ENCODE results near the gene HLA-DMA.

HLA-DMA gene

DNA sequence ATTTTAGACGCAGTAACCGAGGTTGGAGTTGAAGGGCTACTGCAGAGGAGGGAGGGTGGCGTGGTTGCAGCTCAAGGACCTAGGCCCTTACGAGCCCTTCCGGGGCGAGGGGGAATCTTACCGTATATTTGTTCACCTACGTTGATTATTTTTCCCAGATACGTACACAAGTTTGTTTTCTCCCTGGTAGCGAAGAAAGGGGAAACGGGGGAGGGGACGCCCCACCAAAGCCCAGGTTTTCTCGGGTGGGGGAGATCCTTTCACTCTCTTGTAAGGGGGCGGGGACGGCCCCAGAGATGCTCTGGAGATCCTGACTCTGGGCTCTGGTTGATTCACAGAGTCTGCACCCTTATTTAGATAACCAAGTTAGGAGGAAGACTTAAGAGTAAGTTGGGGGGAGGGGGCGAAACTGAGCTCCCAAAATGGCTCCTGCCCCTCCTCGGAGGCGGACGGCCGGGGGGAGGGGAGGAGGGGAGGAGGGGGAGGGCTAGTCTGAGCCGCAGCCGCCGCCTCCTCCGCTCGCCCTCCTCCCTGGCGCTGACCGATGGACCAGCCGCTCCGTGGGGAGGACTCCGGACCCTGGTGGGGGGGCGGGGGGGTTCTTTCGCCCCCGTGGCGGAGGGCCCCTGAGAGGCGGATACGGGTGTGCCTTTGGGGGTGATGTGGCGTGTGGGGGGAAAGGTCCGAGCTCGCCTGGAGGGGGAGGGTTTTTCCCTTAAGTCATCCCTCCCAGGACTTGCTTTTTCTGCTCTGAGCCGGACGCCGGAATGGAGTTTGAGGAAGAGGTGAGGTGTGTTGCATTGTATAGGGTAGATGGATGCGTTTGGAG is 17.7 kb upstream of the HLA-DMA start:
- peaks cover 46 to 57% of the 10 kb centered on the region in 2 experiments for H3K4me1 ChIP-seq (ENCODE audit: control insufficient read depth in 1 of 2, insufficient read depth in 1 of 2, low read depth in 1 of 2, low read length in 1 of 2)
- peaks cover 20% of the 10 kb centered on the region for H3K36me3 ChIP-seq
- TF ChIP-seq, protein P1, sequence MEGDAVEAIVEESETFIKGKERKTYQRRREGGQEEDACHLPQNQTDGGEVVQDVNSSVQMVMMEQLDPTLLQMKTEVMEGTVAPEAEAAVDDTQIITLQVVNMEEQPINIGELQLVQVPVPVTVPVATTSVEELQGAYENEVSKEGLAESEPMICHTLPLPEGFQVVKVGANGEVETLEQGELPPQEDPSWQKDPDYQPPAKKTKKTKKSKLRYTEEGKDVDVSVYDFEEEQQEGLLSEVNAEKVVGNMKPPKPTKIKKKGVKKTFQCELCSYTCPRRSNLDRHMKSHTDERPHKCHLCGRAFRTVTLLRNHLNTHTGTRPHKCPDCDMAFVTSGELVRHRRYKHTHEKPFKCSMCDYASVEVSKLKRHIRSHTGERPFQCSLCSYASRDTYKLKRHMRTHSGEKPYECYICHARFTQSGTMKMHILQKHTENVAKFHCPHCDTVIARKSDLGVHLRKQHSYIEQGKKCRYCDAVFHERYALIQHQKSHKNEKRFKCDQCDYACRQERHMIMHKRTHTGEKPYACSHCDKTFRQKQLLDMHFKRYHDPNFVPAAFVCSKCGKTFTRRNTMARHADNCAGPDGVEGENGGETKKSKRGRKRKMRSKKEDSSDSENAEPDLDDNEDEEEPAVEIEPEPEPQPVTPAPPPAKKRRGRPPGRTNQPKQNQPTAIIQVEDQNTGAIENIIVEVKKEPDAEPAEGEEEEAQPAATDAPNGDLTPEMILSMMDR (IDR thresholded peaks at IDR 0.05) = no peak
- no peaks in the 10 kb centered on the region for H3K27me3 ChIP-seq
- no peaks in the 10 kb centered on the region for H3K9me3 ChIP-seq
- peak overlapping the region; percentile 96 to 97 for H3K4me3 ChIP-seq (ENCODE audit: low read depth in 1 of 2, low read length in 1 of 2)
- H3K27ac ChIP-seq = peak overlapping the region; percentile 100

DNA sequence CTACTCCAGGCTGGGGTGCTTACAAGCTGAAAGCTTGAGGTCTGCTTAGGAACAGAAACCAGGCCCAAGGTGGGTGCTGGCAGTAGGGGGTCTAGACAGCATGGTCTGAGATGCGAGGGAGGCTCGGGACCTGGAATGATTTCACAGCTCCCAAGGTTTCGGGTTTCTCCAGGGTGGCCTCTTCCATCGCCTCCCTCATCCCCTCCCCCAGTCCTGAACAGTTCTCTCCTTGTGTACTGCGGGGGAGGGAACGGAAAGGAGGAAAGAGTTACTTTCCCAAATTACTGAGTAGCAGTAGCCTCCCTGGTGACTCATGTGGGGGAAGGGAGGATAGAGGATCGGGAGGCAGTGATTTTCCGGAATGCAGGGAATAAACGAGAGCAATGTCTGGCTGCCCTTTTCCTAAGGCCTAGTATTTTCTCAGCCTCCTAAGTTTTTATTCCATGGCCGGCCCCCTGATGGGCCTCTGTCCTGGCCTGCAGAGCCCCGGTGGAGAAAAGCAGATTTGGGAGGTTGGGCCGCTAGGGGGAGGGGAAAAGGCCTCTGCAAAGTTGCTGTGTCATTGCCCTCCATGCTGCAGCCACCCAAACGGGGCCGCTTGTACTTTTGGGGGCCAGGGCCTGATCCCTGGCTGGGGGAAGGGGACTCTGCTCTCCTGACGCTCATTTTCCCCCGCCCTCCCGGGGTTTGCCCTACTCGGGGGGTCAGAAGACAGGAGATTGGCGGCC is 17.0 kb upstream of the HLA-DMA start:
- Histone ChIP-seq H3K27ac (peak overlapping the region; percentile 100), H3K4me3 (ENCODE audit: low read depth in 1 of 2, low read length in 1 of 2) (peak overlapping the region; percentile 96 to 97), H3K4me1 (ENCODE audit: control insufficient read depth in 1 of 2, insufficient read depth in 1 of 2, low read depth in 1 of 2, low read length in 1 of 2) (peaks cover 39 to 49% of the 10 kb centered on the region in 2 experiments), H3K36me3 (peaks cover 13% of the 10 kb centered on the region), H3K9me3 (no peaks in the 10 kb centered on the region), H3K27me3 (no peaks in the 10 kb centered on the region)
- TF ChIP-seq, protein P1 (IDR thresholded peaks at IDR 0.05) = peak; percentile 52

DNA sequence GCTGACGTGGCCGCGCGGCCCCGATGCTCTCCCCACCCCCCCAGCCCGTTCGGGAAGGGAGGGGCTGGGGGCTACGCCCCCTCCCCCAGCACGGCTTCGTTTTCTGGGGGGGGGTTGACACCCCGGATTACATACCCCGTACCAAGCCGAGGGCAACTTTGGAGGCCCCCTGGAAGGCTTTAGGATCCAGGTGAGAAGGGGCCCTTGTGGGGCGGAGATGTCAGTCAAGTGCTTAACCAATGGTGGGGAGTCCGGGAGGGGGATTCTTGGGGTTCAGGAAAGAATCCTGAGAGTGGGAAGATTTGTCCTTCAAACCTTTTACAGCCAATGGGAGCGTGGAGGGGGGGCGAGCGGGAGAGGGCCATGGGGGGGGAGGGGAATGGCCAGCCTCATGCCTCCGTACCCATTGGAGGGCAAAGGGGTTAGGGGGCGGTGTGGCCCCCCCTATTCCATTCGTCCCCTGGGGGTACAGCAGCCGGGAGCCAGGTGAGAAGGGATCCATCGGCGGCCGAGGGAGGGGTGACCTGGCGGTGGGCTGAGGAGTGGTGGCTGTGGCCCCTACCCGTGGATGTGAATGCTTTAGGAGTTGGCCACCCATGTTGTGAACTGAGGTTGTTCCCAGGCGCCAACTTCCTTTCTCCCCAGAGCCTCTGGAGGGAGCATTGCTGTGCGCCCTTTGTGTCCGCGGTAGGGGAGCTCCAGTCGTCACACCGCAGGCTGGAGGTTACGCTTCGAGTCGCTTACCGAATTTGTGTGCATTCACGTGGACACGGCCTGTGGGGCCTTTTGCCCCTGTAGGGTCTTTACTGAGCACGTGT is 16.2 kb upstream of the HLA-DMA start:
- H3K27me3 ChIP-seq = no peaks in the 10 kb centered on the region
- TF ChIP-seq, protein P1 (IDR thresholded peaks at IDR 0.05) = no peak
- H3K4me3 ChIP-seq (ENCODE audit: low read depth in 1 of 2, low read length in 1 of 2) = peak overlapping the region; percentile 96 to 97
- H3K36me3 ChIP-seq = peaks cover 6% of the 10 kb centered on the region
- H3K27ac ChIP-seq = peak overlapping the region; percentile 100
- H3K4me1 ChIP-seq (ENCODE audit: control insufficient read depth in 1 of 2, insufficient read depth in 1 of 2, low read depth in 1 of 2, low read length in 1 of 2) = peaks cover 31 to 42% of the 10 kb centered on the region in 2 experiments
- H3K9me3 ChIP-seq = no peaks in the 10 kb centered on the region

DNA sequence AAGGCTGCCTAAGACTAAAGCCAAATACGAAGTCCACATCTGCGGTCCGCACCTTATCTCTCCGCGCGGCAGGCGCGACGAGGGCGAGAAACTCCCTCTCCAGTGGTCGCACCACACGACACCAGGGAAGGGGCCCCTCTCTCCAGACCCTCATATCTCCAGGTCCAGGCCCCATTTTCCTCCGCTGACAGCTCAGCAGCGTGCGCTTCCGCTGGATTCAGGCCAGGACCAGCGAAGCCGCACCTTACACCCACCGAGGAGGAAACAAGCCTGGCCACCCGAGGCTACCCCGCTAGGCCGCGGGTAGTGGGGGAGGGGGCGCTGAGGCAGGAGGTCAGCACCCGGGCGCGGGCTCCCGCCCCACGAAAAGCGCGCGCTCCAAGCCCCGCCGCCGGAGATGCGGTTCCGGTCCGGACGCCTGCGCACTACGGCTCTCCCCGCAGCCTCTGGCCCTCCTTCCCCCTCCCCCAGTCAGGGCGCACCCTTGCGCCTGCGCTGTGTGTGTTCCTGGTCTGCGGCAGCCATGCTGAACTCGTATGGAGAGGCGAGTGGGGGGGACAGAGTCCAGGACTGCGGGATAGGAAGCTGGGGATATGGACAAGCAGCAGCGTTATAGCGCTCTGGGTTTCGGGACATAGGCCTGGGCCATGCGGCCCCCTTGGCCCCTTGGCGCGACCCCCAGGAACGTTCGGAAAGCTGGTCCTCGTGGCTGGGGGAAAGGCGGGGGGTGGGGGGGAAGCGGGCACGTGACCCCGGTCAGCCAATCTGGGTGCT is 15.4 kb upstream of the HLA-DMA start, which contains the start of gene BRD2:
BRD2 (plus strand) TSS at position 502 of the 774 bp plus-strand sequence. CDS start 4,305 bp downstream, outside the sequence.
- Histone ChIP-seq H3K27me3 (no peaks in the 10 kb centered on the region), H3K27ac (peak within 1 kb of the TSS; percentile 100), H3K9me3 (no peaks in the 10 kb centered on the region), H3K4me1 (ENCODE audit: control insufficient read depth in 1 of 2, insufficient read depth in 1 of 2, low read depth in 1 of 2, low read length in 1 of 2) (peaks cover 29 to 34% of the 10 kb centered on the region in 2 experiments), H3K36me3 (peaks cover 6% of the 10 kb centered on the region), H3K4me3 (ENCODE audit: low read depth in 1 of 2, low read length in 1 of 2) (peak within 1 kb of the TSS; percentile 96 to 97)
- TF ChIP-seq, protein P1 (IDR thresholded peaks at IDR 0.05) = peak; percentile 23
